H1 (cell line): ENCODE results near the gene ADGRB2. TPM values are rescaled to one million over a fixed set of nuclear protein-coding genes. Genes with fewer than 3 reads are reported as not detected.

Source experiments
- BCL11A ChIP-seq, 2 experiments: IDR thresholded peaks; one replicate each; pipeline ENCODE4 v1.6.1; 2011; ENCODE audit warnings: low read depth in 2 of 2, low read length in 2 of 2, mild to moderate bottlenecking in 2 of 2
- CHD7 ChIP-seq: fragments of 300-600 bp; sonication (generic); IDR thresholded peaks from 2 replicates; pipeline ENCODE4 v1.7.1; 2012; ENCODE audit warnings: low read length, moderate library complexity, mild to moderate bottlenecking, inconsistent platforms; ENCODE audit not compliant: insufficient replicate concordance
- GTF2F1 ChIP-seq: IDR thresholded peaks from 2 replicates; pipeline ENCODE4 v1.6.1; 2012; ENCODE audit warnings: low read depth, low read length, improper control_type of control experiment, borderline replicate concordance
- JUN ChIP-seq: IDR thresholded peaks from 2 replicates; pipeline ENCODE4 v1.6.1; 2011; ENCODE audit warnings: low read depth, mild to moderate bottlenecking, improper control_type of control experiment, low read length
- JUND ChIP-seq: IDR thresholded peaks from 2 replicates; pipeline ENCODE4 v1.6.1; 2011; ENCODE audit warnings: mild to moderate bottlenecking, improper control_type of control experiment, low read length
- KDM1A ChIP-seq: fragments of 200-600, 300-600 bp; sonication (generic); IDR thresholded peaks from 2 replicates; pipeline ENCODE4 v1.7.1; 2016; ENCODE audit warnings: mild to moderate bottlenecking, low read length, borderline replicate concordance
- KDM4A ChIP-seq: IDR thresholded peaks from one replicate; pipeline ENCODE4 v1.7.1; 2012; ENCODE audit warnings: low read depth, mild to moderate bottlenecking, moderate library complexity, low read length, inconsistent platforms; ENCODE audit not compliant: severe bottlenecking
- MAFK ChIP-seq: IDR thresholded peaks from 2 replicates; pipeline ENCODE4 v1.6.1; 2012; ENCODE audit warnings: low read depth, mild to moderate bottlenecking, improper control_type of control experiment, low read length
- POLR2AphosphoS5 ChIP-seq: IDR thresholded peaks from 2 replicates; pipeline ENCODE4 v1.6.1; 2011; ENCODE audit warnings: low read depth, low read length
- POU5F1 ChIP-seq: IDR thresholded peaks from 2 replicates; pipeline ENCODE4 v1.6.1; 2011; ENCODE audit warnings: low read depth, mild to moderate bottlenecking, low read length, moderate library complexity
- SP2 ChIP-seq: IDR thresholded peaks from 2 replicates; pipeline ENCODE4 v1.6.1; 2012; ENCODE audit warnings: mild to moderate bottlenecking, low read length, inconsistent platforms
- polyA plus RNA-seq, 7 experiments: library from polyadenylated mRNA; depleted of rRNA in 3 of 7; stranded (reverse) in 5 of 7; unstranded in 2 of 7; fragments of >200 nt in 5 of 7; fragments of 200-250 nt in 2 of 7; gene quantifications; 1 replicate in 5 of 7; 2 replicates in 1 of 7; 4 replicates in 1 of 7; pipeline versions ENCODE4 v1.2.1 to v1.2.3, GENCODE V29; 2011 to 2013; ENCODE audit warnings: missing spikeins in 2 of 7, mixed read lengths in 2 of 7
- total RNA-seq: library from RNA; stranded (reverse); fragmentation: NEBNext Ultra II Directional; extraction: Animal tissue kit (Norgen Biotek cat#: 25700); gene quantifications from 2 replicates; pipeline ENCODE4 v1.2.1, GENCODE V29; 2021

Gene ADGRB2
- total and polyA plus RNA-seq, 2 of the 8 experiments (the other 6 are each of a cell fraction or from before 2014, with no cell fraction given) = 15.6 to 26.2 TPM

GRCh38 chr1:31791131-31791858 is 27.2 kb upstream of the ADGRB2 start (continued):
- TF ChIP-seq CHD7 (no peak), GTF2F1 (no peak), JUN (no peak), MAFK (no peak), KDM1A (no peak), SP2 (no peak), JUND (no peak), POLR2AphosphoS5 (no peak), KDM4A (no peak), BCL11A (IDR thresholded peaks at IDR 0.05; ENCODE audit: low read depth in 2 of 2, low read length in 2 of 2) (no peak), POU5F1 (no peak)
